ENCODE data around the gene CDH4. TPM values are rescaled to one million over a fixed set of nuclear protein-coding genes. Genes with fewer than 3 reads are reported as not detected.

Gene CDH4
- total RNA-seq, 1 experiment from 2014 or later, result not detected

- Histone ChIP-seq H3K4me1 (ENCODE audit: control insufficient read depth, insufficient read depth, low read length) (no peaks in the 10 kb centered on the region; the same call in 1 of the 2 replicates), H3K27me3 (ENCODE audit: control insufficient read depth, insufficient read depth, low read length) (peaks cover 7% of the 10 kb centered on the region; the same call in 1 of the 2 replicates), H3K9me3 (ENCODE audit: control insufficient read depth, insufficient read depth, low read depth, low read length) (no peaks in the 10 kb centered on the region), H3K27ac (ENCODE audit: low read length) (no peak overlapping the region), H3K36me3 (ENCODE audit: control insufficient read depth, insufficient read depth, low read length) (no peaks in the 10 kb centered on the region), H3K4me3 (ENCODE audit: low read depth in 2 of 2, low read length in 2 of 2) (no peak overlapping the region)
- CTCF ChIA-PET, result no interaction called here
- in situ Hi-C loops (cut with HindIII; ENCODE audit: low pct_unique_long_range_greater_than_20kb, low sequenced_read_pairs), result no loop called here
- DNase-seq (ENCODE audit: low read depth, low spot score) (no peak), ATAC-seq (no peak)
- intact Hi-C loops (cut with micrococcal nuclease; ENCODE audit: unreplicated experiment), result no loop called here
- no TSS peak for BruUV-seq (replicated peaks)
- POLR2A ChIA-PET, result no interaction called here
- TF ChIP-seq TCF7L2 (IDR thresholded peaks at IDR 0.05; ENCODE audit: low read depth, low read length) (no peak), POLR2AphosphoS5 (IDR thresholded peaks at IDR 0.05; ENCODE audit: low read depth, low read length) (no peak), SIN3A (IDR thresholded peaks at IDR 0.05; ENCODE audit: borderline replicate concordance, insufficient read depth, low read depth, low read length) (no peak)
- TF ChIP-seq, protein P1, sequence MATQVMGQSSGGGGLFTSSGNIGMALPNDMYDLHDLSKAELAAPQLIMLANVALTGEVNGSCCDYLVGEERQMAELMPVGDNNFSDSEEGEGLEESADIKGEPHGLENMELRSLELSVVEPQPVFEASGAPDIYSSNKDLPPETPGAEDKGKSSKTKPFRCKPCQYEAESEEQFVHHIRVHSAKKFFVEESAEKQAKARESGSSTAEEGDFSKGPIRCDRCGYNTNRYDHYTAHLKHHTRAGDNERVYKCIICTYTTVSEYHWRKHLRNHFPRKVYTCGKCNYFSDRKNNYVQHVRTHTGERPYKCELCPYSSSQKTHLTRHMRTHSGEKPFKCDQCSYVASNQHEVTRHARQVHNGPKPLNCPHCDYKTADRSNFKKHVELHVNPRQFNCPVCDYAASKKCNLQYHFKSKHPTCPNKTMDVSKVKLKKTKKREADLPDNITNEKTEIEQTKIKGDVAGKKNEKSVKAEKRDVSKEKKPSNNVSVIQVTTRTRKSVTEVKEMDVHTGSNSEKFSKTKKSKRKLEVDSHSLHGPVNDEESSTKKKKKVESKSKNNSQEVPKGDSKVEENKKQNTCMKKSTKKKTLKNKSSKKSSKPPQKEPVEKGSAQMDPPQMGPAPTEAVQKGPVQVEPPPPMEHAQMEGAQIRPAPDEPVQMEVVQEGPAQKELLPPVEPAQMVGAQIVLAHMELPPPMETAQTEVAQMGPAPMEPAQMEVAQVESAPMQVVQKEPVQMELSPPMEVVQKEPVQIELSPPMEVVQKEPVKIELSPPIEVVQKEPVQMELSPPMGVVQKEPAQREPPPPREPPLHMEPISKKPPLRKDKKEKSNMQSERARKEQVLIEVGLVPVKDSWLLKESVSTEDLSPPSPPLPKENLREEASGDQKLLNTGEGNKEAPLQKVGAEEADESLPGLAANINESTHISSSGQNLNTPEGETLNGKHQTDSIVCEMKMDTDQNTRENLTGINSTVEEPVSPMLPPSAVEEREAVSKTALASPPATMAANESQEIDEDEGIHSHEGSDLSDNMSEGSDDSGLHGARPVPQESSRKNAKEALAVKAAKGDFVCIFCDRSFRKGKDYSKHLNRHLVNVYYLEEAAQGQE (IDR thresholded peaks at IDR 0.05; ENCODE audit: insufficient read depth in 1 of 2, low read depth in 2 of 2, low read length in 1 of 2), result no peak
- TF ChIP-seq, protein P2, sequence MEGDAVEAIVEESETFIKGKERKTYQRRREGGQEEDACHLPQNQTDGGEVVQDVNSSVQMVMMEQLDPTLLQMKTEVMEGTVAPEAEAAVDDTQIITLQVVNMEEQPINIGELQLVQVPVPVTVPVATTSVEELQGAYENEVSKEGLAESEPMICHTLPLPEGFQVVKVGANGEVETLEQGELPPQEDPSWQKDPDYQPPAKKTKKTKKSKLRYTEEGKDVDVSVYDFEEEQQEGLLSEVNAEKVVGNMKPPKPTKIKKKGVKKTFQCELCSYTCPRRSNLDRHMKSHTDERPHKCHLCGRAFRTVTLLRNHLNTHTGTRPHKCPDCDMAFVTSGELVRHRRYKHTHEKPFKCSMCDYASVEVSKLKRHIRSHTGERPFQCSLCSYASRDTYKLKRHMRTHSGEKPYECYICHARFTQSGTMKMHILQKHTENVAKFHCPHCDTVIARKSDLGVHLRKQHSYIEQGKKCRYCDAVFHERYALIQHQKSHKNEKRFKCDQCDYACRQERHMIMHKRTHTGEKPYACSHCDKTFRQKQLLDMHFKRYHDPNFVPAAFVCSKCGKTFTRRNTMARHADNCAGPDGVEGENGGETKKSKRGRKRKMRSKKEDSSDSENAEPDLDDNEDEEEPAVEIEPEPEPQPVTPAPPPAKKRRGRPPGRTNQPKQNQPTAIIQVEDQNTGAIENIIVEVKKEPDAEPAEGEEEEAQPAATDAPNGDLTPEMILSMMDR (IDR thresholded peaks at IDR 0.05), result no peak
Measured at GRCh38 chr20:61645732-61646131, 393.7 kb downstream of the CDH4 start.

GRCh38 chr20:61646453-61646852, 394.4 kb downstream of the CDH4 start:
- ChIA-PET CTCF (no interaction called here), POLR2A (interaction anchor here (0.6 kb wide), 1 partner anchor 217 kb away, joined by 3 read pairs; no protein-coding TSS in a partner anchor)
- Histone ChIP-seq H3K4me1 (ENCODE audit: control insufficient read depth, insufficient read depth, low read length) (no peaks in the 10 kb centered on the region; the same call in 1 of the 2 replicates), H3K9me3 (ENCODE audit: control insufficient read depth, insufficient read depth, low read depth, low read length) (no peaks in the 10 kb centered on the region), H3K36me3 (ENCODE audit: control insufficient read depth, insufficient read depth, low read length) (no peaks in the 10 kb centered on the region), H3K4me3 (ENCODE audit: low read depth in 2 of 2, low read length in 2 of 2) (no peak overlapping the region), H3K27me3 (ENCODE audit: control insufficient read depth, insufficient read depth, low read length) (peaks cover 7% of the 10 kb centered on the region; the same call in 1 of the 2 replicates), H3K27ac (ENCODE audit: low read length) (no peak overlapping the region)
- TF ChIP-seq, protein P2 (IDR thresholded peaks at IDR 0.05), result no peak
- TF ChIP-seq, protein P1 (IDR thresholded peaks at IDR 0.05; ENCODE audit: insufficient read depth in 1 of 2, low read depth in 2 of 2, low read length in 1 of 2), result no peak
- TF ChIP-seq TCF7L2 (IDR thresholded peaks at IDR 0.05; ENCODE audit: low read depth, low read length), result no peak
- TF ChIP-seq SIN3A (IDR thresholded peaks at IDR 0.05; ENCODE audit: borderline replicate concordance, insufficient read depth, low read depth, low read length), result no peak
- no peak for TF ChIP-seq POLR2AphosphoS5 (IDR thresholded peaks at IDR 0.05; ENCODE audit: low read depth, low read length)
- in situ Hi-C loops (cut with HindIII; ENCODE audit: low pct_unique_long_range_greater_than_20kb, low sequenced_read_pairs), result no loop called here
- no TSS peak for BruUV-seq (replicated peaks)
- ATAC-seq (no peak), DNase-seq (ENCODE audit: low read depth, low spot score) (no peak)
- intact Hi-C loops (cut with micrococcal nuclease; ENCODE audit: unreplicated experiment), result no loop called here
